Astrocyte (in vitro differentiated cells and primary cell): ENCODE results near the gene MAPK8IP2. TPM values are rescaled to one million over a fixed set of nuclear protein-coding genes. Genes with fewer than 3 reads are reported as not detected.

Source experiments
- DNase-seq: peaks from one replicate; pipeline ENCODE4 v3.0.0-alpha.2; 2010; ENCODE audit warnings: low read depth
- FAIRE-seq: peaks from 2 replicates; lab custom pipeline; 2011; peaks lifted over from hg19 to GRCh38; lab: Jason Lieb, UNC
- H2AFZ ChIP-seq: 2 replicates; pipeline ENCODE4 v1.6.0; 2012; ENCODE audit warnings: low read depth, low read length, inconsistent platforms
- H3K27ac ChIP-seq: 2 replicates; pipeline ENCODE4 v1.5.1; 2011; ENCODE audit warnings: low read depth, low read length, inconsistent platforms
- H3K27me3 ChIP-seq: 2 replicates; pipeline ENCODE4 v1.6.0; 2011; ENCODE audit warnings: low read length, inconsistent platforms; ENCODE audit not compliant: insufficient read depth
- H3K36me3 ChIP-seq: 2 replicates; pipeline ENCODE4 v1.5.1; 2011; ENCODE audit warnings: low read length, inconsistent platforms; ENCODE audit not compliant: insufficient read depth
- H3K4me1 ChIP-seq: 2 replicates; pipeline ENCODE4 v1.5.1; 2011; ENCODE audit warnings: low read length, inconsistent platforms; ENCODE audit not compliant: insufficient read depth
- H3K4me2 ChIP-seq: 2 replicates; pipeline ENCODE4 v1.6.0; 2012; ENCODE audit warnings: low read length, inconsistent platforms
- H3K4me3 ChIP-seq: 2 replicates; pipeline ENCODE4 v1.5.1; 2011; ENCODE audit warnings: low read depth, mild to moderate bottlenecking, low read length, inconsistent platforms; ENCODE audit not compliant: insufficient read depth
- H3K79me2 ChIP-seq: 2 replicates; pipeline ENCODE4 v1.6.0; 2012; ENCODE audit warnings: mild to moderate bottlenecking, low read length, inconsistent platforms; ENCODE audit not compliant: insufficient read depth
- H3K9ac ChIP-seq: 2 replicates; pipeline ENCODE4 v1.6.0; 2012; ENCODE audit warnings: mild to moderate bottlenecking, low read length, inconsistent platforms
- H3K9me3 ChIP-seq: 2 replicates; pipeline ENCODE4 v1.5.1; 2012; ENCODE audit warnings: low read depth, mild to moderate bottlenecking, low read length, inconsistent platforms; ENCODE audit not compliant: insufficient read depth
- H4K20me1 ChIP-seq: 2 replicates; pipeline ENCODE4 v1.6.0; 2012; ENCODE audit warnings: low read length, inconsistent platforms; ENCODE audit not compliant: insufficient read depth
- H3K27ac Mint-ChIP-seq: one replicate; pipeline ENCODE4 v1.8.0; 2021; ENCODE audit warnings: mild to moderate bottlenecking, mixed read lengths; ENCODE audit not compliant: unreplicated experiment
- H3K27me3 Mint-ChIP-seq: one replicate; pipeline ENCODE4 v1.8.0; 2021; ENCODE audit warnings: low read depth, mixed read lengths; ENCODE audit not compliant: unreplicated experiment
- H3K36me3 Mint-ChIP-seq: one replicate; pipeline ENCODE4 v1.8.0; 2021; ENCODE audit warnings: low read depth, mixed read lengths; ENCODE audit not compliant: unreplicated experiment
- H3K4me1 Mint-ChIP-seq: one replicate; pipeline ENCODE4 v1.8.0; 2021; ENCODE audit warnings: low read depth, mixed read lengths; ENCODE audit not compliant: unreplicated experiment
- H3K4me3 Mint-ChIP-seq: one replicate; pipeline ENCODE4 v1.8.0; 2021; ENCODE audit warnings: mild to moderate bottlenecking, moderate library complexity, mixed read lengths; ENCODE audit not compliant: unreplicated experiment
- H3K9me3 Mint-ChIP-seq: one replicate; pipeline ENCODE4 v1.8.0; 2021; ENCODE audit warnings: mild to moderate bottlenecking, mixed read lengths; ENCODE audit not compliant: unreplicated experiment
- EZH2 ChIP-seq: IDR thresholded peaks from 2 replicates; pipeline ENCODE4 v1.6.1; 2012; ENCODE audit warnings: mild to moderate bottlenecking, low read length, inconsistent platforms; ENCODE audit not compliant: insufficient read depth
- total RNA-seq: library from RNA; stranded (reverse); gene quantifications from 2 replicates; pipeline ENCODE4 v1.2.1, GENCODE V29; 2021
- TF ChIP-seq, protein P1 (sequence below): IDR thresholded peaks from 2 replicates; pipeline ENCODE4 v1.5.1; 2011; ENCODE audit warnings: low read depth, mild to moderate bottlenecking, inconsistent platforms, low read length, moderate library complexity; ENCODE audit not compliant: insufficient read depth

Gene MAPK8IP2
- total RNA-seq, 1 donor from 2014 or later: 4.7 TPM

- peaks cover 2% of the 10 kb centered on the region for H3K36me3 Mint-ChIP-seq
- no peak overlapping the region for H3K4me3 ChIP-seq
- no peak overlapping the region for H3K27ac ChIP-seq
- H3K4me2 ChIP-seq: peak overlapping the region; percentile 66
- H3K4me3 Mint-ChIP-seq: no peak overlapping the region
- H3K9me3 Mint-ChIP-seq: no peaks in the 10 kb centered on the region
- H3K27me3 ChIP-seq: peaks cover 16% of the 10 kb centered on the region
- H3K27me3 Mint-ChIP-seq: peaks cover 15% of the 10 kb centered on the region
- H3K4me1 Mint-ChIP-seq: peaks cover 4% of the 10 kb centered on the region
- DNase-seq (peak; percentile 23), FAIRE-seq (no peak)
- no peak overlapping the region for H2AFZ ChIP-seq
- H3K27ac Mint-ChIP-seq: no peak overlapping the region
- H3K79me2 ChIP-seq: no peaks in the 10 kb centered on the region
- H3K36me3 ChIP-seq: no peaks in the 10 kb centered on the region
- peak overlapping the region; percentile 32 for H3K9ac ChIP-seq
- H4K20me1 ChIP-seq: peaks cover 9% of the 10 kb centered on the region
- no peaks in the 10 kb centered on the region for H3K9me3 ChIP-seq
- H3K4me1 ChIP-seq: no peaks in the 10 kb centered on the region
- TF ChIP-seq, protein P1, sequence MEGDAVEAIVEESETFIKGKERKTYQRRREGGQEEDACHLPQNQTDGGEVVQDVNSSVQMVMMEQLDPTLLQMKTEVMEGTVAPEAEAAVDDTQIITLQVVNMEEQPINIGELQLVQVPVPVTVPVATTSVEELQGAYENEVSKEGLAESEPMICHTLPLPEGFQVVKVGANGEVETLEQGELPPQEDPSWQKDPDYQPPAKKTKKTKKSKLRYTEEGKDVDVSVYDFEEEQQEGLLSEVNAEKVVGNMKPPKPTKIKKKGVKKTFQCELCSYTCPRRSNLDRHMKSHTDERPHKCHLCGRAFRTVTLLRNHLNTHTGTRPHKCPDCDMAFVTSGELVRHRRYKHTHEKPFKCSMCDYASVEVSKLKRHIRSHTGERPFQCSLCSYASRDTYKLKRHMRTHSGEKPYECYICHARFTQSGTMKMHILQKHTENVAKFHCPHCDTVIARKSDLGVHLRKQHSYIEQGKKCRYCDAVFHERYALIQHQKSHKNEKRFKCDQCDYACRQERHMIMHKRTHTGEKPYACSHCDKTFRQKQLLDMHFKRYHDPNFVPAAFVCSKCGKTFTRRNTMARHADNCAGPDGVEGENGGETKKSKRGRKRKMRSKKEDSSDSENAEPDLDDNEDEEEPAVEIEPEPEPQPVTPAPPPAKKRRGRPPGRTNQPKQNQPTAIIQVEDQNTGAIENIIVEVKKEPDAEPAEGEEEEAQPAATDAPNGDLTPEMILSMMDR: no peak
- TF ChIP-seq EZH2: no peak
These were observed 20.2 kb downstream of the MAPK8IP2 start for GRCh38 chr22:50620593-50621355.

GRCh38 chr22:50621356-50621880 is 20.8 kb downstream of the MAPK8IP2 start:
- H3K9me3 Mint-ChIP-seq: no peaks in the 10 kb centered on the region
- Histone ChIP-seq H3K27me3 (peaks cover 16% of the 10 kb centered on the region), H3K27ac (no peak overlapping the region), H4K20me1 (peaks cover 9% of the 10 kb centered on the region), H3K4me2 (no peak overlapping the region), H3K9me3 (no peaks in the 10 kb centered on the region), H2AFZ (no peak overlapping the region), H3K9ac (no peak overlapping the region), H3K4me1 (no peaks in the 10 kb centered on the region), H3K4me3 (no peak overlapping the region), H3K36me3 (no peaks in the 10 kb centered on the region), H3K79me2 (no peaks in the 10 kb centered on the region)
- TF ChIP-seq, protein P1: no peak
- no peak for TF ChIP-seq EZH2
- peaks cover 15% of the 10 kb centered on the region for H3K27me3 Mint-ChIP-seq
- H3K4me3 Mint-ChIP-seq: no peak overlapping the region
- DNase-seq (no peak), FAIRE-seq (no peak)
- peaks cover 2% of the 10 kb centered on the region for H3K36me3 Mint-ChIP-seq
- H3K4me1 Mint-ChIP-seq: peaks cover 4% of the 10 kb centered on the region
- H3K27ac Mint-ChIP-seq: peak overlapping the region; percentile 28
